DMS 273 (cell line): Measurements from ENCODE around the gene ELF1.

Source experiments
- DNase-seq: peaks from one replicate; lab custom pipeline; 2025; ENCODE audit not compliant: unreplicated experiment; lab: John Stamatoyannopoulos, UW

The ELF1 gene

DNA sequence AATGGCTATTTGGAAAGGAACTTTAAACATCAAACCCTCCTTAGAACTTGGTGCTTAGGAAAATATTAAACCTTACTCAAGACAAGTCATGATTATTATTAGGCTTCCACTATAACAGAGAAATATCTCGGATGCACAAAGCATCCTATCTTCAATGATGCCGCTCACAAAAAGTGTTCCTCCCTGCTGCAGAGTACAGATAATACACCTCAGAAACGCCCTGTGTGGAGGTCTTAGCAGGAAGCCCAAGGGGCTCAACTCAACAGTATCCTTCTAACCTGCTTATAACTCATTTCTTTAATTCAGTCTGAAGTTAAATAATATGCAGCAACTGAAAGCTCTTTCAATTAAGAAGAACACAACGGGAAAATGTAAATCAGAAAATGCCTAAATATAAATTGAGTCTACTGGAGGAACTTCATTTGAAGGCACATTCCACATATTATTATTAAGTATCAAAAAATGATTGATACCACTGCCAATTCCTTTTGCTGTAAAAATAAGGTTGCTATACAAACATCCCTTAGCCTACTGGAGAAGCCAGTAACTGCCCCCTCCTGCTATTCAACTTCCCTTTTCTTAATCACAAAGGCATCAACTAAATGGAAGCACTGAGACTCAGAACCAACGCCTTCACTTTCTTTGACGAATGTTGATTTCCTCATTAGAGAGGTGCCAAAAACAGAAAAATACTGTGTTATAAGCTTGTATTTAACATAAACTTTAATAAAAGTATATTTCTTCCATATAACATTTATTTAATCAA lies 12.0 kb downstream of the ELF1 start:
- no peak for DNase-seq

DNA sequence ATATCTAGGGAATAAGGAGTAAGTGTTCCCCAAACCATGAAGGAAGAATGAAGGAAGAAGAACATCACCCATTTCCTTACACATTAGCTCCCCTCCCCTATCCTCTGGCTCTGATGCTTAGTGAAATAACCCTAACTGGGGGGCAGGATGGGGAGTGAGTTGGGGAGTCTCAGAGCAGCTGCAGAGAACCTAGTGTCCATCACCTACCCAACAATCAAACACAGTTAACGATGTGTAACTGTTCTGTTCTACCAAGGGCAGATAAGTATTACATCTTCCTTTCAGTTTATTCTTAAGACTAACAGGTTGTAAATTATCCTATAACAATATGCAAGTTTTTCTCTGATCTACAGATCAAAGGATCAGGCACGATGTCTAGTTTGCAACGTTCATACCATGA lies 12.8 kb downstream of the ELF1 start:
- no peak for DNase-seq

DNA sequence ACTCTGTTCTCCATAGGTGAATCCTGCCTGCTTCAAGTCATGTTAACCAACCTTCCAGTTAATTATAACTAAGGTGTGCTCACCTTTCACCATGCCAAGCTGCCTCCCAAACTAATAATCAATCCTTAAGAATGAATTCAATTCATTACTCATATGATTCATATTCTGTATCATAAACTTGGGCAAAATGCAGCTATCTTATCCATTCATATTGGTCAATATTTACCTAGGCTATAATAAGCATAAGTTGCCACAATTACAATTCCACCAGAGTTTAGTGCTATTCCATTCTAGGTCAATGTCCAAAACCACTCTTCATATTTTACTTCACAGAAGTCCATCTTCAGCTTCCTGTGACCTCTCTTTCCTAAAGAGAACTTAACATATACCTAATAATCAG lies 13.4 kb downstream of the ELF1 start:
- no peak for DNase-seq

DNA sequence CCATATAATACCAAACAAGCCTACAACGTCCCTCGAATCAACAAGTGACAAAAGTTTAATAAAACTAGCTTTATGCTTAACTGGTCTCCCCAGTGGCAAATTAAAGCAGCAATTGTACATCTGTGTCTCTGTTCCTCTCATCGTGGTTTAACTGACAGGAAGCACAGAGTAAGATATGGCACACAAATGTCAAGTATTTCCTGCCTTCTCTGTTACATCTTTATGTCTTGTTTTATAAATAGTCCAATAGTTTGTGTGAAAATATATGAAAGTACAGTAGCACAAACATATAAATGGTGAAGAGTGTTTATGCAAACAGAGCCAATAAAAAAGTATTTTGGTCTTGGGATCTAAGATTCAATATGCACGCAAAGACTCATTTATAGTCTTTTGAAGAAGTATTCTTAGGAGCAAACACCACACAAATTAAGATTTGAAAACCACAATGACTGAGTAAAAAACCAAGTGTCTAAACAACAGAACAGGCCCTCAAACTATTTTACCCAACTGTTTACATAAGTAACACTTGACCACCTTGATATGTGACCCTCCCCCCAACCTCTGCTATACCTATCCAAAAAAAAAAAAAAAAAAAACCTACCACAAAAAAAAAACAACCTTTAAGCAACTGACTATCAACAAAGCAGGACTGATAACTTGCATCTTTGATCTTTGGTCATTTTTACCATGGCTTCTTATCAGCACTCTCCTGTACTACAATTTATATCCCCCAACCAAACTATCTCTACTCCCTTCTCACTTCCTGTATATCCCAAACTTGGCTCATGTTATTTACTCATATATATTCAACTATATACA lies 14.0 kb downstream of the ELF1 start:
- no peak for DNase-seq

DNA sequence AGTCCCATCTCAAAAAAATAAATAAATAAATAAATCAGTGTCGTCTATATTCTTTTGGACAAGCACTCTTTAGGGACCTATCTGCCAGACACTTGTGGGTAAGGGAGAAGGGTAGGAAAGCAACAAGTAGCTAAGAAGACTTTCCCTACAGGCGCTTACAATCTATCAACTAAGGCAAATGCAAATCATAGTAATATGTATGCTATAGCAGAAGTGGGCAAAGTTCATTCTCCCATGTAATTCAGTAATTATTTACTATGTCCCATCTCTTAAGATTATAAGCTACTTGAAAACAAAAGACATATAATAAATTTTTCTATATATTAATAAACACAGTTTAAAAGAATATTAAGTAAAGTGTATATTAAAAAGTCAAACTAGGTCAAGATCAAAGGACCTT lies 16.5 kb downstream of the ELF1 start:
- no peak for DNase-seq

DNA sequence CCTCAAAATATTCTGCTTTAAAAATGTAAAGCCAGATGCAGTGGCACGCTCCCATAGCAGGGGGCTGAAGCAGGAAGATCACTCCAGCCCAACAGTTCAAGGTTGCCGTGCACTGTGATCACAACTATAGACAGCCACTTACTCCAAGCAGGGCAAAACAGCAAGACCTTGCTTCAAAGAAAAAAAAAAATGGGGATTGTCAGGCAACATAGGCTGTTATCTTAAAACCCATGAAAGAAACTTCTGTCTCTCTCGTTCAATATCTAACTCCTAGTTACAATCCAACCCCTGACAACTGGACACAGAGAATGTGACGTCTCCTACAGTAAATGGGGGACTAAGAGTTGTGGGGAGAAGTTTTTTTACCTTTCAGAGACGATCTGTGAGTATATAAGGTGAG lies 17.4 kb downstream of the ELF1 start:
- no peak for DNase-seq

DNA sequence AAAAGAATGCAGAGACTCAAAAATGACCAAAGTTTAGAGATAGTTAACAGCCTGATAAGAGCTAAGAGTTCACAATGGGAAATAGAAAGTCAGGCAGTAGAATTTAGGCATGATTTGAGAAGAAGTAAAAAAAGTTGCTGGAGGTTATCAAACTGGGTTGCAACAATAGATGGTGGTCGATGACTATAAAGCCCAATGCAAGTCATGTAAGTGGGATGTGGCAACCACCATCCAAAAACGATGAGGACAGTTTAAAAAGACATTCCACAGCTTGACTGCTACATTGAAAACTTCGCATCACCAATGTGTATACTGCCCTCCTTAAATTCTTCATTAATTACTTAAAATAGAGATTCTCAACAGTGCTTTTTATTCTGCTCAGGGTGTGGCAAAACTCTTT lies 19.7 kb downstream of the ELF1 start:
- no peak for DNase-seq

DNA sequence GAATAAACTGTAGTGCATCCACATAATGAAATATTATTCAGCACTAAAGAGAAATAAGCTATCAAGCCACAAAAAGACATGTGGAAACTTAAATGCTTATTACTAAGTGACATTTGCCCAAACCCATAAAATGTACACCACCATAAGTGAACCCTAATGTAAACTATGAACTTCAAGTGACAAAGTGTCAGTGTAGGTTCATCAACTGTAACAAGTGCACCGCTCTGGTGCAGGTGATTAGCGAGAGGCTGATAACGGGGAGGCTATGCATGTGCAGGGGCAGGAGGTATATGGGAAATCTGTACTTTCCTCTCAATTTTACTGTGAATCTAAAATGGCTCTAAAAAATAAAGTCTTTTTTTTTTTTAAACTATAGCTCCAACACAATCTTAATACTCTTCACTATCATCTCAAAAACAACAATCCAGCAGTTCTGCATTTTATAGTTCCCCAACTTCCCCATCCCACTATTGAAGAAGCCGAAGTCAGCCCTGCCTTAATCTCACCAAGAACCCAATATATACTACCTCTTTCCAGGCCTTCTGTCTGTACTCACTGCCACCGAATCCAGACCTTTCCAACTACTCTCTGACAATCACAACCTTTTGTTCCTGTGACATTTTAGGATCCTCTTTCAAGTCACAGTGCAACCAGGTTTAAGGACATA lies 22.6 kb downstream of the ELF1 start:
- no peak for DNase-seq

DNA sequence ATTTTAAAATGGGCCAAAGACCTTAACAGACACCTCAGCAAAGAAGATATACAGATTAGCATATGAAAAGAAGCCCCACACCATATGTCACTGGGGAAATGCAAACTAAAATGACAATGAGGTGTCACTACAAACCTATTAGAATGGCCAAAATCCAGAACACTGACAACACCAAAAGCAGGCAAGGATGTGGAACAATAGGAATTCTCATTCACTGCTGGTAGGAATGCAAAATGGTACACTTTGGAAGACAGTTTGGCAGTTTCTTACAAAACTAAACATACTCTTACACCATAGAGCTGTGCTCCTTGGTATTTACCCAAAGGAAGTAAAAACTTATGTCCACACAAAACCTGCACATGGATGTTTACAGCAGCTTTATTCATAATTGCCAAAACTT lies 23.1 kb downstream of the ELF1 start:
- DNase-seq: no peak

DNA sequence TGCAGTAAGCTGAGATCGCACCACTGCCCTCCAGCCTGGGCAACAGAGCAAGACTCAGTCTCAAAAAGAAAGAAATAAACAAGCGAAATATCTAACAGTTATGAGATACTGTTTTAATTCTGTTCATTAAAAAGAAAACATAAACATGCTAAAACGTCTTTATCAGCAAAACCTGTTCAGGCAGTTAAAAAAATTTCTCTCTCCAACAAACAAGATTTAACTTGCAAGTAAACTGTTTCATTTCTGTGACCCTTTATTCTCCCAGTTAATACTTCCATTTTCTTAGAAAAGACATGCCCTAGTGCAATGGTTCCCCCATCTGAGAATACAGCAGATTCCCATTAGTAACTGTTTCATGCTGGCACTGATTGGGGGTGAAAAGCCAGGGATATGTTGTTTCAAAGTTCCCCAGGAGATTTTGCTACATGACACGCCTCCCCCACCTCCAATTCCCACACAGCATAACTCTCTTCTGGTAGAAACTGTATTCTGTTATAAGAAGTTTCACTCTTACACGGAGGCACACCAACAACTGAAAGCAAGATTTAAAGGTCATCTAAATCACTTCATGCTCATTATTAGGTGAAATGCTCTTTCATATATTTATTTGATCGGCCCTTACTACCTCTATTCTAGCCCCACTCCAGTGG lies 24.4 kb downstream of the ELF1 start:
- no peak for DNase-seq

DNA sequence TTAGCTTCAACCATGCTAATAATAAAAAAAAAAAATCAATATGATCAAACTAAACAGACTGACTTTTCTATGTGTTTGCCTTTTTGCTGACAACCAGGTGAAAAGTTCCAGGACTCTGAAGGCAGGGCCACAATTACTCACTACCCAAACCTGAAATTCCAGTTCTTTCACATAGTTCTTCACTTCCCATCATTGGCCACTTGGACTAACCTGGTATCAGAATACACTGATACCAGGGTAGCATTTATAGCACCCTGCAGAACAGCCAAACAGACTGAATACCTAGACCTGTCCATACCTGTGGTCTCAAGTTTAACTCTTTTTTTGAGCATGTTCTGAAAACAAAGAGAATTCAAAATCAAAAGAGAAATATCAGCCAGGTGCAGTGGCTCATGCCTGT lies 25.1 kb downstream of the ELF1 start:
- peak; percentile 5 for DNase-seq

DNA sequence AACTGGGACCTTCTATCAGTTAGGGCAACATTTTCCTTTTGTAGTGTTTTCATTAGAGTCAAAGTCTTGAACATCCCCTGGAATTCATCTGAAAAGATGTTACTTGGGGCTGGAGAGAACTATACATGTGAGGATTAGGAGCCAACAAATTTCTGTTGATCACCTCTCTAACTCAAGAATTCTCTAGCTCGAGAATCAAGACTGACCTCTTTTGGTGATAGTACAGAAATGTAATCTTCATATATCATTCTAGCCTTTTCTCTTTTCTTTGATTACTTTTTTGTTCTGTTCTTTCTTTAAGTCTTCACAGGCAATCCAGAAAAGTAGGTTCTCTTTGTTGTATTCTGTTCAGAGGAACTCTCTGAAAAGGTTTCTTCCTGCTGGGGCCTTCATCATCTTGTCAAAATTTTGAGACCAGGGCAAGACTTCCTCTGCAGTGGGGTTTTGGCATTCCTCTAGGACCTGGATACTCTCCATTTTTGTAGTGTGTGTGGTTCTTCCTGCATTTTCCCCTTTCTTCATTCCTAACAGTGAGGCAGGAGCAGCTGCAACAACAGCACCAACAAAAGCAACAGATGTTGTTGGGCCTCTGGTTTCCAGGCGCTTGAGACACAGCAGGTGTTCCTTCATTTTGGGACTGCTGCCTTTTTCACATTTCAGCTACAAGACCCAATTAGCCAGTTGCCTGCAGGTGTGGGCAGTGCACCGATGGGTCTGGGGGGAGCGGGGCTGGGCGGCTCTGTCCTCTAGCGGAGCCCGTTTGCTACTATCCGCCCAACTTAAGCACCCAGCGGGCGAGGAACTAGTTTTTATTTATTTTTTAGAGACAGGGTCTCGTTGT lies 26.2 kb downstream of the ELF1 start:
- peak; percentile 76 for DNase-seq

DNA sequence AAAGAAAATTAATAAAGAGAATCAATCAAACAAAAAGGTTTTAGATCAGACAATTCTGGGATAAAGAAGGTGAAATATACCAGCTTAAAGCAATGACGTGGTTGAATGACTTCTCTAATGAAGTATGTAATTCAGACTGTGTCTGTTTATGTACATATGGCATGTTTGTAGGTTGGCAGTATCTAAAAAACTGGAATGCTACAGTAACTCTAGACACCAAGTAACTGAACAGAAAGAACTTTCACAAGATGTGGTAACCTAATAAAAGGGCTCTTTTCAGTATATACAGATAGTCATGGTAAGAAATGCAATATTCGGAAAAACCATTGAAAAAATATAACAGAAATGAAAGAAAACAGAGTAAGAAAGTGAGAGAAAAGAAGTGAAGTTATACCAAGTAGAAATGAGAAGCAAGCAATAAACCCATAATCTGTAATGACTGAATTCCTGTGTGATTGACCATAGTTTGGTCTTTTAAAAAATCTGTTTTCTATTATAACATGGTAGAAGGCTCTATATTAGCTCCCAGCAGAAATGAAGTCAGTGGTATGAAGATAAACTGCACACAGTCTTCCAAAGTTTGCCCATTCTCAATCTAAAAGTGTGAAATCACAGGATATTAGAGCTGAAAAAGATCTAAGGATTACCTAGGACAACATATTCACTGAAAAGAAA lies 31.4 kb downstream of the ELF1 start:
- no peak for DNase-seq

DNA sequence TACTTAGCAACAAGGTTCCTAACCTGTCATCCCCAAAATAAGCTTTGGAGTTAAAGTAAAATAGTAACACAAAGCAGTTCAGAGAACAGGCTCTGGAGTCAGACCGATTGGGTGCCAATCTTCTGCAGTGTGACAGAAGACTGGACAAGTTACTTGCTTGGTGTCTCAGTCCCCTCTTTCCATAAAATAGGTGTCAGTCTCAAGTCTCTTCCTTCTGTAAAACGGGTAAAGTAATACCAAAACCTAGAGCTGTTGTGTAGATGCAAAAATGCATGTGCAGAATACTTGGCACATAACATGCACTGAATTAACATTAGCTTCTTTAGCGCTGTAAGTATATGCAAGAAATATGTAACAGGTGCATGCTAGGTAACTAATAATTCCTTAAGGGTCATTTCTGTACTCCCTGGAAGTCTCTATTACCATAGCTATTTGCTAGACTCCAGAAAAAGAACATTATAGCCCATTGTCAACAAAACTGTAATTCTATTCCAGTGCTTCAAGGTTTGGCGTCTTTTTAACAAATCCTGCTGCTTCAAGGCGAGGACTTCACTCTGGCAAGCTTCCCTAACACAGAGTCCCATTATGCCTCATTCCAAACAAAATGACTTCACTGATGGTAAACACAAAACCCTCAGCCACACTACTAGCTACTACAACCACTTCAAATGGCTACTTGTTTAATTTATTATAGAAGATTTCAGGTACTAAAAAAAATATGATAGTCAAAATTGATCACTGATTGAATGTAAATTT lies 32.8 kb downstream of the ELF1 start:
- peak; percentile 8 for DNase-seq

DNA sequence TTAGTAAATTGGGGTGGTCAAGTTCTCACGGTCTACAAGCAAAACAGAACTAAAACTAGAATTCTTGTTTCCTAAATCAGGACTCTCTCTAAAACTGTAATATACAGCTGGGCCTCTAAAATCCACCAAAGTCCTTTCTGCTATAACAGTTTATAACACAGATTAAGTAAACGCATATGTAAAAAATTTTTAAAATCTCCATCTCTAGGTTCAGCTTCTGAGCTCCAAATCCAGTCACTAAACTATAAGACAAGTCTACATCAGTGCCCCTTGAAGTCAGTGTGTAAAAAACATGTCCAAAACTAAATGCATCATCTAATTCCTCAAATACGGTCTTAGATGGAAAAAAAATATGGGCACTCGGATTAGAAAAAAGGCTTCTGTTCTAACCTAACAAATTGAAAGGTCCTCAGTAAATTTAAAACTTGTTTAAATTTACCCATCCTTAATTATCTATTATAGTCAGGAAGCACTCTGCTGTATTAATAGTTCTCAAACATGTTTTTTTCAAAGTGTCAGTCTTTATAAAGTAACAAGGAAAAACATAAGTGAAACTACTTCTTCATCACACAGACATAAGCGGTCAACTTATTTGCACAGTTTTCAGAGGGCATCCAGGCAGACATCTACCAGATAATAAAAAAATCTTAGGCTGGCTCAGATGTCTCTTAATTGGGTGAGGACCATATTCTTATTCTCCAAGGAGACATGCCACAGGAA lies 33.6 kb downstream of the ELF1 start:
- no peak for DNase-seq

DNA sequence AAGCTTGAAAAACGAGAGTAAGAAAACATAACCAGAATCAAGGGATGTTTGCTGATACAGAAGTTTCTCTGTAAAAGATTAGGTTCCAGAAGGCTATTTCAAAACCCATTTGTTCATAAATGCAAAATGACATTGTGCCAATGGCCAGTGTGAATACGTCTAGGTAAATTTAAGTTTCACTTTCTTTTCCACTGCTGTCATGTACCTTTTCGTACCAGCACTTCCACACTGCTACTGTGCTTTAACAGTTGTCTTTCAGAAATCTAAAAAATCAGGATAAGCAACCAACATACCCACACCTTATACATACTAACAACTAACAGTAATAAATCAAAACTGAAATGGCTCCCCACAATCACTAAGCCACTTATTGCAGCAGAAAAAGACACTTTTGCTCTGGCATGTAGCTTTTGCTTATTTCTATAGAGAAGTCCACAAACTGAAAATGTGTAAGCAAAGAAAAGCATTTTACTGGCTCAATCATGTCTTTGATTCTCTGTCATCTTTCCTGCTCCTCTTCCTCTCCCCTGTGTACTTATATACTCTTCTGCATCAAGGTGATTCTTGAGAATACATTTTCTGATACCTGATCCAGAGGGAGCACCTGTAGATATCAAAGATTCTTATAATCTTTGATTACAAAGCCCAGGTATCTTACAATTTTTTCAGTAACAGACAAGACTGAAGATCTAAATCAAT lies 34.3 kb downstream of the ELF1 start:
- no peak for DNase-seq

DNA sequence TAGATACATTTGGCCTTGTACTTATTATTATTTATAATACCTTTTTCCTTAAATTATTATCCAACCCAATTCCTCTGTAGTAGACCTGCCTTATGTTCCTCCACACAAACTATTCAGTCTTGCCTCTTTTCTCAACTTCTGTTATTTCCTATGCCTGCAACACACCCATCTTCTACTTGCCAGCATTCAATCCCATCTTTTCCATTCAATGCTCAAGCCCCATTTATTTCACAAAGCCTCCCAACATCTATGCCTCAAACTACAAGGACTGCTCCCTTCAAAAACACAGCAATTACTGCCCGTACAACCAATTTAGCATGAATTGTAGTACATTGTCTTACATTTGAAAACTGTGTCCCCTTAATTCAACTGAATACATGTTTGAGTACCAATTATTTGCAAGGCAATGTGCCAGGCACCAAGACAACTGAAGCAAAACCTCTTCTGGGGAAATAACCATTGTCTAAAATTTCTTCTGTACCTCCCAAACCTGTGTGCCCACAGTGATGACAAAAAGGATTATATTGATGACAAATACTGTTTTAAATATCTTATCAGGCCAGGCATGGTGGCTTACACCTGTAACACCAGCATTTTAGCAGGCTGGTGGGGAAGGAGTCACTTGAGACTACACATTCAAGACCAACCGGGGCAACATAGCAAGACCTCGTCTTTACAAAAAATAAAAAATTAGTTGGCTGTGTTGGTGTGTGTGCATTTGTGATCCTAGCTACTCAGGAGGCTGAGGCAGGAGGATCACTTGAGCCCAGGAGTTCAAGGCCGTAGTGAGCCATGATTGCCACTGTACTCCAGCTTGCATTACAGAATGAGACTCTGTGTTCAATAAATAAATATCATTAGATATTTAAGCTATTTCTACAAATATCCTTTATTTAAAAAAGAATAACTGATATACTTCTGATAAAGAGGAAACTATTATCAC lies 35.1 kb downstream of the ELF1 start:
- DNase-seq: no peak
